Endodermal cell (in vitro differentiated cells): Measurements from ENCODE around the gene GLDN. TPM values are rescaled to one million over a fixed set of nuclear protein-coding genes. Genes with fewer than 3 reads are reported as not detected.

Experiments used
- DNase-seq: peaks from one replicate; pipeline ENCODE4 v3.0.0-alpha.2; 2017
- H3K27ac ChIP-seq: 2 replicates; pipeline ENCODE4 v1.5.1; 2013; ENCODE audit warnings: mild to moderate bottlenecking, low read depth, low read length, moderate library complexity
- H3K27me3 ChIP-seq: 2 replicates; pipeline ENCODE4 v1.6.1; 2013; ENCODE audit warnings: mild to moderate bottlenecking, low read length, moderate library complexity; ENCODE audit not compliant: insufficient read depth, control insufficient read depth, poor library complexity, severe bottlenecking
- H3K36me3 ChIP-seq: 2 replicates; pipeline ENCODE4 v1.7.0; 2013; ENCODE audit warnings: mild to moderate bottlenecking, low read length, moderate library complexity; ENCODE audit not compliant: control insufficient read depth, insufficient read depth
- H3K4me1 ChIP-seq: one replicate; pipeline ENCODE4 v1.7.0; 2013; ENCODE audit warnings: low read length; ENCODE audit not compliant: control insufficient read depth, insufficient read depth
- H3K4me3 ChIP-seq: 2 replicates; pipeline ENCODE4 v1.5.1; 2013; ENCODE audit warnings: mild to moderate bottlenecking, low read length, moderate library complexity
- H3K9ac ChIP-seq: 2 replicates; pipeline ENCODE4 v1.6.1; 2013; ENCODE audit warnings: mild to moderate bottlenecking, low read length, moderate library complexity; ENCODE audit not compliant: poor library complexity, severe bottlenecking; ENCODE audit errors: extremely low read depth
- H3K9me3 ChIP-seq: 2 replicates; pipeline ENCODE4 v1.6.1; 2013; ENCODE audit warnings: mild to moderate bottlenecking, low read length, moderate library complexity; ENCODE audit not compliant: control insufficient read depth
- H3K27ac Mint-ChIP-seq: 2 replicates; pipeline ENCODE4 v1.8.0; 2020; ENCODE audit warnings: mixed read lengths
- H3K27me3 Mint-ChIP-seq: 2 replicates; pipeline ENCODE4 v1.8.0; 2021; ENCODE audit warnings: mild to moderate bottlenecking, mixed read lengths; ENCODE audit not compliant: insufficient read depth
- H3K36me3 Mint-ChIP-seq: 2 replicates; pipeline ENCODE4 v1.8.0; 2020; ENCODE audit warnings: low read depth, mixed read lengths
- H3K4me1 Mint-ChIP-seq: 2 replicates; pipeline ENCODE4 v1.8.0; 2020; ENCODE audit warnings: mixed read lengths
- H3K4me3 Mint-ChIP-seq: 2 replicates; pipeline ENCODE4 v1.8.0; 2020; ENCODE audit warnings: mild to moderate bottlenecking, moderate library complexity, mixed read lengths
- H3K9me3 Mint-ChIP-seq: 2 replicates; pipeline ENCODE4 v1.8.0; 2020; ENCODE audit warnings: mild to moderate bottlenecking, mixed read lengths
- CTCF ChIP-seq: fragments of 200-600 bp; sonication (generic); conservative IDR thresholded peaks from 2 replicates; pipeline ENCODE4 v1.5.0; 2021; ENCODE audit warnings: antibody characterized with exemption, mild to moderate bottlenecking
- WGBS, 2 experiments: methylation state at CpG; one replicate each; pipeline versions ENCODE4 v1.1.5 to v1.1.7; 2013; ENCODE audit warnings: missing lambda C conversion rate in 2 of 2, mixed read lengths in 1 of 2; ENCODE audit not compliant: insufficient coverage in 1 of 2, insufficient read length in 1 of 2; 5-methylcytosine and 5-hydroxymethylcytosine counted together
- total RNA-seq, 2 donors: library from RNA; stranded (reverse); fragmentation: NEBNext Ultra II Directional in 1 of 2; extraction: Animal tissue kit (Norgen Biotek cat#: 25700) in 1 of 2; gene quantifications; 2 replicates in 1 of 2; 3 replicates in 1 of 2; pipeline ENCODE4 v1.2.1, GENCODE V29; 2021

GLDN gene
- total RNA-seq, 2 donors from 2014 or later, result 0.62 to 1.7 TPM

GRCh38 chr15:51363383-51363782 lies 21.9 kb downstream of the GLDN start:
- Histone ChIP-seq H3K36me3 (no peaks in the 10 kb centered on the region), H3K4me3 (no peak overlapping the region), H3K4me1 (no peaks in the 10 kb centered on the region), H3K27me3 (peaks cover 11% of the 10 kb centered on the region), H3K9me3 (no peaks in the 10 kb centered on the region), H3K9ac (no peak overlapping the region), H3K27ac (no peak overlapping the region)
- no peaks in the 10 kb centered on the region for H3K9me3 Mint-ChIP-seq
- H3K27me3 Mint-ChIP-seq, result no peaks in the 10 kb centered on the region
- DNase-seq, result no peak
- H3K36me3 Mint-ChIP-seq, result no peaks in the 10 kb centered on the region
- no peak overlapping the region for H3K27ac Mint-ChIP-seq
- H3K4me3 Mint-ChIP-seq, result no peak overlapping the region
- H3K4me1 Mint-ChIP-seq, result peaks cover 7% of the 10 kb centered on the region
- WGBS, 2 experiments, result 69 to 77% methylated on average over 5 to 9 of the region's 9 CpGs
- no peak for TF ChIP-seq CTCF

GRCh38 chr15:51365417-51365816 lies 24.0 kb downstream of the GLDN start:
- Mint-ChIP-seq H3K9me3 (no peaks in the 10 kb centered on the region), H3K36me3 (no peaks in the 10 kb centered on the region), H3K27me3 (peaks cover 2% of the 10 kb centered on the region), H3K4me1 (peaks cover 12% of the 10 kb centered on the region), H3K4me3 (no peak overlapping the region), H3K27ac (no peak overlapping the region)
- DNase-seq, result no peak
- H3K9ac ChIP-seq, result no peak overlapping the region
- TF ChIP-seq CTCF, result no peak
- WGBS, 2 experiments, result 87% methylated on average over 6 of the region's 6 CpGs; no CpG with 5 or more reads in 1 of the 2 experiments
- no peaks in the 10 kb centered on the region for H3K9me3 ChIP-seq
- no peak overlapping the region for H3K4me3 ChIP-seq
- H3K27ac ChIP-seq, result no peak overlapping the region
- no peaks in the 10 kb centered on the region for H3K4me1 ChIP-seq
- peaks cover 11% of the 10 kb centered on the region for H3K27me3 ChIP-seq
- no peaks in the 10 kb centered on the region for H3K36me3 ChIP-seq

GRCh38 chr15:51366071-51366470 lies 24.6 kb downstream of the GLDN start:
- WGBS, 2 experiments, result 91 to 100% methylated on average over 1 to 5 of the region's 5 CpGs
- no peaks in the 10 kb centered on the region for H3K4me1 ChIP-seq
- no peak overlapping the region for H3K27ac ChIP-seq
- no peaks in the 10 kb centered on the region for H3K36me3 Mint-ChIP-seq
- H3K4me3 ChIP-seq, result no peak overlapping the region
- no peaks in the 10 kb centered on the region for H3K36me3 ChIP-seq
- TF ChIP-seq CTCF, result no peak
- H3K4me1 Mint-ChIP-seq, result peaks cover 12% of the 10 kb centered on the region
- H3K9me3 ChIP-seq, result no peaks in the 10 kb centered on the region
- H3K9me3 Mint-ChIP-seq, result no peaks in the 10 kb centered on the region
- H3K4me3 Mint-ChIP-seq, result no peak overlapping the region
- no peak overlapping the region for H3K9ac ChIP-seq
- peaks cover 11% of the 10 kb centered on the region for H3K27me3 ChIP-seq
- DNase-seq, result no peak
- H3K27ac Mint-ChIP-seq, result no peak overlapping the region
- H3K27me3 Mint-ChIP-seq, result peaks cover 2% of the 10 kb centered on the region
